Fibroblast of lung (primary cell): ENCODE measurements around the gene RGS7. TPM values are rescaled to one million over a fixed set of nuclear protein-coding genes. Genes with fewer than 3 reads are reported as not detected.
"Not testable (repeated sequence)": the region's sequence is repeated elsewhere in the genome, so short reads cannot be mapped to it uniquely, and the experiment has no call there.

ENCODE experiments used
- DNase-seq, 2 donors: peaks; one replicate each; pipeline versions ENCODE4 v3.0.0 to v3.0.0-alpha.2; 2010; ENCODE audit warnings: low read depth in 2 of 2
- H2AFZ ChIP-seq: 2 replicates; pipeline ENCODE4 v1.5.1; 2012; ENCODE audit warnings: low read length, control low read depth, inconsistent platforms
- H3K27ac ChIP-seq: 2 replicates; pipeline ENCODE4 v1.5.1; 2011; ENCODE audit warnings: low read length, control low read depth; ENCODE audit not compliant: insufficient read depth
- H3K27me3 ChIP-seq: 2 replicates; pipeline ENCODE4 v1.5.1; 2011; ENCODE audit warnings: mild to moderate bottlenecking, low read length; ENCODE audit not compliant: control insufficient read depth, insufficient read depth
- H3K36me3 ChIP-seq: 2 replicates; pipeline ENCODE4 v1.5.1; 2011; ENCODE audit warnings: low read length; ENCODE audit not compliant: control insufficient read depth, insufficient read depth
- H3K4me1 ChIP-seq: 2 replicates; pipeline ENCODE4 v1.5.1; 2011; ENCODE audit warnings: low read length; ENCODE audit not compliant: control insufficient read depth, insufficient read depth; ENCODE audit errors: extremely low read depth
- H3K4me2 ChIP-seq: 2 replicates; pipeline ENCODE4 v1.5.1; 2011; ENCODE audit warnings: low read length, control low read depth; ENCODE audit not compliant: insufficient read depth; ENCODE audit errors: extremely low read depth
- H3K4me3 ChIP-seq, 4 experiments: fragments of 200-600 bp in 1 of 4; sonication (generic) in 1 of 4; replicated peaks in 1 of 4; 2 replicates each; pipeline ENCODE4 v1.5.1; 2011 to 2016; ENCODE audit warnings: low read length in 4 of 4, low read depth in 3 of 4, mild to moderate bottlenecking in 3 of 4, control low read depth in 2 of 4, inconsistent platforms in 1 of 4, mixed read lengths in 1 of 4; ENCODE audit not compliant: insufficient read depth in 1 of 4; ENCODE audit errors: control extremely low read depth in 1 of 4
- H3K79me2 ChIP-seq: 2 replicates; pipeline ENCODE4 v1.5.1; 2012; ENCODE audit warnings: mild to moderate bottlenecking, low read length, inconsistent platforms; ENCODE audit not compliant: control insufficient read depth, insufficient read depth
- H3K9ac ChIP-seq: 2 replicates; pipeline ENCODE4 v1.5.1; 2011; ENCODE audit warnings: mild to moderate bottlenecking, low read length, control low read depth; ENCODE audit not compliant: insufficient read depth
- H3K9me3 ChIP-seq: 2 replicates; pipeline ENCODE4 v1.5.1; 2012; ENCODE audit warnings: low read depth, low read length; ENCODE audit not compliant: control insufficient read depth, insufficient read depth
- H4K20me1 ChIP-seq: 2 replicates; pipeline ENCODE4 v1.5.1; 2011; ENCODE audit warnings: low read length; ENCODE audit not compliant: control insufficient read depth, insufficient read depth; ENCODE audit errors: extremely low read depth
- CTCF ChIP-seq, 2 donors: IDR thresholded peaks in 1 of 2; conservative IDR thresholded peaks in 1 of 2; 1 replicate in 1 of 2; 2 replicates in 1 of 2; pipeline ENCODE4 v1.5.1; 2011 to 2012; ENCODE audit warnings: low read length in 2 of 2, control low read depth in 1 of 2, inconsistent platforms in 1 of 2, low read depth in 1 of 2, mild to moderate bottlenecking in 1 of 2
- EZH2 ChIP-seq: IDR thresholded peaks from 2 replicates; pipeline ENCODE4 v1.5.1; 2012; ENCODE audit warnings: low read length, control low read depth, mild to moderate bottlenecking; ENCODE audit errors: missing control alignments
- polyA plus RNA-seq, 2 donors: library from polyadenylated mRNA; depleted of rRNA in 1 of 2; stranded (reverse) in 1 of 2; unstranded in 1 of 2; fragments of >200 nt; gene quantifications; 2 replicates each; pipeline ENCODE4 v1.2.1, GENCODE V29; 2011 to 2012; ENCODE audit warnings: missing spikeins in 1 of 2
- total RNA-seq: library from RNA; depleted of rRNA; stranded (reverse); fragments of >200 nt; gene quantifications from 2 replicates; pipeline ENCODE4 v1.2.1, GENCODE V29; 2014

Gene RGS7
- total and polyA plus RNA-seq, 2 donors (not counting 1 experiment from before 2014, with no cell fraction given), result 3.6 to 4.2 TPM

GRCh38 chr1:241221319-241221718 is 135.7 kb downstream of the RGS7 start:
- H3K27me3 ChIP-seq, result no peaks in the 10 kb centered on the region
- no peaks in the 10 kb centered on the region for H3K36me3 ChIP-seq
- no peak overlapping the region for H3K4me3 ChIP-seq
- H2AFZ ChIP-seq, result no peak overlapping the region
- no peak for DNase-seq
- H3K9ac ChIP-seq, result no peak overlapping the region
- H3K4me2 ChIP-seq, result no peak overlapping the region
- no peak for TF ChIP-seq CTCF (conservative IDR thresholded peaks at IDR 0.05 in 1 of 2, IDR thresholded peaks at IDR 0.05 in 1 of 2; ENCODE audit: low read depth in 1 of 2, low read length in 2 of 2)
- no peak for TF ChIP-seq EZH2
- H3K4me1 ChIP-seq, result no peaks in the 10 kb centered on the region
- no peak overlapping the region for H3K27ac ChIP-seq
- no peaks in the 10 kb centered on the region for H3K9me3 ChIP-seq
- H3K79me2 ChIP-seq, result no peaks in the 10 kb centered on the region
- no peaks in the 10 kb centered on the region for H4K20me1 ChIP-seq

- not testable (repeated sequence) for H2AFZ ChIP-seq, H3K36me3 ChIP-seq, H3K4me2 ChIP-seq, H3K9me3 ChIP-seq, H3K4me1 ChIP-seq, H3K79me2 ChIP-seq, DNase-seq, H3K27me3 ChIP-seq, H3K9ac ChIP-seq, H4K20me1 ChIP-seq, H3K27ac ChIP-seq, H3K4me3 ChIP-seq
Observed at GRCh38 chr1:241220913-241221312, 136.1 kb downstream of the RGS7 start.

DNA sequence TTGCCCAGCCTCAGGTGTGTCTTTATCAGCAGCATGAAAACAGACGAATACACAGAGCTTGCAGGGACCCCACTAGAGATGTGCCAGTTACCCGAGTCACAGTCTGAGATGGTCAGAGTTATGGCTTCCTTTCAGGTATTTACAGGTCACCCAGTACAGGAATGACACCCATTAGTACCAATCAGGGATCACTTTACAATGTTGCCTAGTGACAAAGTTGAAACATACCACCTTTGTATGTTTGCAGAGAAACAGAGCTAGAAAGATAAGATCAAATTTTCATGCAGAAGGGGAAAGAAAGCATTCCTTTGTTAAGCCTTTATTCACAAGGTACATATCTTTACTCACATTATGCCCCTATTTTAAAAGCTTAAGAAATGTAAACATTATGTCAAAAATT is 137.6 kb downstream of the RGS7 start:
- Histone ChIP-seq H3K27me3 (no peaks in the 10 kb centered on the region), H3K4me2 (no peak overlapping the region), H3K4me3 (no peak overlapping the region), H3K27ac (no peak overlapping the region), H3K36me3 (no peaks in the 10 kb centered on the region), H4K20me1 (no peaks in the 10 kb centered on the region), H3K4me1 (no peaks in the 10 kb centered on the region), H2AFZ (no peak overlapping the region), H3K9ac (no peak overlapping the region), H3K9me3 (no peaks in the 10 kb centered on the region), H3K79me2 (no peaks in the 10 kb centered on the region)
- no peak for TF ChIP-seq EZH2
- TF ChIP-seq CTCF (conservative IDR thresholded peaks at IDR 0.05 in 1 of 2, IDR thresholded peaks at IDR 0.05 in 1 of 2; ENCODE audit: low read depth in 1 of 2, low read length in 2 of 2), result no peak
- no peak for DNase-seq
